ENCODE measurements around the gene RNU6-9.

GRCh38 chr19:931860-932647 is 38.8 kb downstream of the RNU6-9 start:
- TF ChIP-seq CTCF (tag by site-specific recombination; IDR thresholded peaks at IDR 0.05): no peak
- TF ChIP-seq ZBTB6 (tag by site-specific recombination; IDR thresholded peaks at IDR 0.05): no peak; the same call in 1 of the 2 replicates
- no peak for TF ChIP-seq ZNF610 (tag by site-specific recombination; IDR thresholded peaks at IDR 0.05; ENCODE audit: borderline replicate concordance)
- TF ChIP-seq ZBTB1 (tag by site-specific recombination; IDR thresholded peaks at IDR 0.05): no peak
- no peak for TF ChIP-seq ZNF211 (tag by site-specific recombination; IDR thresholded peaks at IDR 0.05; ENCODE audit: low read depth)
